Activated CD8-positive, alpha-beta memory T cell treated with anti-CD3 and anti-CD28 coated beads, Interleukin-2, amount 50 U/mL, for 24 hours (primary cell): ENCODE data around the gene LMO7.

ENCODE experiments used
- DNase-seq: peaks from one replicate; pipeline ENCODE4 v3.0.0-alpha.2; 2020; ENCODE audit errors: extremely low read depth

Gene LMO7

DNA sequence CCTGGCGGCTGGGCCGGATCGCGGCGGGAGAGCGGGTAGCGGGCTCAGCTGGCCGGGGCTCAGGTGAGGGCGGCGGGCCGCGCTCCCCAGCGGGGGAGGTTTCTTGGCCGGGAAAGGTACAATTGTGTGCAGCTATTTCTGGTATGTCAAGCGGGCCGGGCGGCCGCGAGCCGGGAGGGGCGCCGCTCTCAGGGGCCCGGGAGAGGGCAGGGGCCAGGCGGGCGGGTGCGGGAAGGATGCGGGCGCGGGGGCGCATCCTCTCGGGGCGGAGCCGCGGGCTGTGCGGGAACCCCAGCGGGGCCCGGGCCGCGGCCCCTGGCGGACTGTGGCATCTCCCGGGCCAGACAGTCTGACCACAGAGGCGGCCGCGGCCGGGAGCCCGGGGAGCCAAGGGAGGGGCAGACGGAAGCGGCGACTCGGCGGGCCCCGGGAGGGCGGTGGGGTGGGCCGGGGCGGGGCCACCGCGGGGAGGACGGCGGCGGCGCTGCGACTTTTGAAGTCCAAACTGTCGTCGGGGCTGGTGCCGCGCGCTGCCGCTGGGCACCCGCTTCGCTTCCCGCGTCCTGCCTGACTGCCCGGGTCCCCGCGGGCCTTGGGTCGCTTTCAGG lies at the start of gene LMO7:
LMO7 (plus strand) TSS at position 503 of the 608 bp plus-strand sequence. CDS start 328 bp downstream, outside the sequence.
- DNase-seq, result no peak

DNA sequence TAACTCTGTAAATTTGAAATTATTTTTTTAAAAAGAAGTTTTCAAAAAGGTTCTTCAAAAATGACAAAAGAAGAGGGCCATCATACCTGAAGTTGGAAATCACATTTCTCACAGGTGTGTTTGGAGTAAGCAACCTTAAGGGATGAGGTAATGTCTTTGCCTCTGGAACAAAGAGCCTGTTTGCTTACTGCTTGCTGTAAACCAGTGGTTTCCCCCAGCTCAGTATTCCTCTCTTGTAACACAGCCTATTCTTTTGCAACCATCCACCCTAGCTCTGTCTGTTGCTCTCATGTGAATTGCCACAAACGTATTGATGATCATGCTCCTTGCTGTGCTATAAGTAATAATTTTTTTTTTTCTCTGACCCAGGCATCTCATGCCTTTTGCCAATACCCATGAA lies 48.5 kb upstream of the LMO7 start:
- no peak for DNase-seq

DNA sequence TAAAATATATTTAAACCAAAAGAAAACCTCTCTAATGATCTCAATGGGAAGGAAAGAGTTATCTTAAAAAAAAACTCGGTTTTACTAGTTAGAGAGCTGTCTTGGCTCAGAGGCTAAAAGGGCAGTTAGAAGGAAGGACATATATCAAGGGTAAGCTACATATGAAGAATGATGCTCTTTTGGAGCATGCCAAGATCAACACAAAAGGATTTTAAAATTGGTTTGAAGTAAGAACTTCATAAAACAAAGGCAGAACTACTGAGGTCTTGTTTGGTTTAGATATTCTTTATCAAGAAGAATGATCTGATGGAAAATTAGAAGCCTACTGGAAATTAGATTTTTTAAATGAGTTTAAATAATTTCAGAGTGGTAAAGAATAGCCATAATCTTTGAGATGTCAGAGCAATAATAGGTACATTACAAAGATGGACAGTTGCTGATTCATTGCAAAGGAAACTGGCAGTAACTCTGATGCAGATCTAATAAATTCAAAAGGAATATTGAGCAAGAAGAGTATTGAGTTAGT lies 39.4 kb upstream of the LMO7 start:
- no peak for DNase-seq

DNA sequence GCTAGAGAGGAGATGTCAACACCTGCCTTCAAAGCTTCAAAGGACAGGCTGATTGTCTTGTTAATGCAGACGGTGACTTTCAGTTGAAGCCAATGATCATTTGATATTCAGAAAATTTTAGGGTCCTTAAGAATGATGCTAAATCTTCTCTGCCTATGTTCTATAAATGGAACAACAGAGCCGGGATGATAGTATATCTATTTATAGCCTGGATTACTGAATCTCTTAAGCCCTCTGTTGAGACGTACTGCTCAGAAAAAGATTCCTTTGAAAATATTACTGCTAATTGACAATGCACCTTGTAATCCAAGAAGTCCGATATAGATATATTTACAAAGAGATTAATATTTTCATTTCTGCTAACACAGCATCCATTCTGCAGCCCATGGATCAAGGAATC lies 35.8 kb upstream of the LMO7 start:
- no peak for DNase-seq

DNA sequence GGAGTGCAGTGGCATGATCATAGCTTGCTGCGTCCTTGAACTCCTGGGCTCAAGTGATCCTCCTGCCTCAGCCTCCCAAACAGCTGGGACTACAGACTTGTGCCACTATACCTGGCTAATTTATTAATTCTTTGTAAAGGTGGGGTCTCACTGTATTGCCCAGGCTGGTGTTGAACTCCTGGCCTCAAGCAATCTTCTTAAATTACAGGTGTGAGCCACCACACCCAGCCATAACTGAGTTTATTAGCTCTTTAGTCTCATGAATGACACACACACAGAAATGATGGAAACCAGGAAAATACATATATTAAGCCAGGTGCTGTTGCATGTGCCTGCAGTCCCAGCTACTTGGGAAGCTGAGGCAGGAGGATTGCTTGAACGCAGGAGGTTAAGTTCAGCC lies 33.1 kb upstream of the LMO7 start:
- DNase-seq, result no peak

DNA sequence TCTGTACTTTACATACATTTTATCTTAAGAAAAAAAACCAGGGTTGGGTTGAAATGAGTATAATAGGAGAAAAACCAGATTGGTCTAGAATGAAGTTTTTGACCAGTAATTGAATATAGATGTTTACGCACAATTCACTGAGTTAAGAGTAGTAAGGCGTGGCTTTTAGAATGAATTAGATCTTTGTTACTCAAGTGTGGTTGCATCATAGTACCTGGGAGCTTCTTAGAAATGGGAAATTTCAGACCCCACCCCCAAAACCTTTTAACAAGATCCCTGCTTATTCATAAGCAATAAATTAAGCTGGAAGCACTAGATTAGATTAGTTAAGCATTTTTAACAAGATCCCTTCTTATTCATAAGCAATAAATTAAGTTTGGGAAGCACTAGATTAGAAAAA lies 28.7 kb upstream of the LMO7 start:
- no peak for DNase-seq

DNA sequence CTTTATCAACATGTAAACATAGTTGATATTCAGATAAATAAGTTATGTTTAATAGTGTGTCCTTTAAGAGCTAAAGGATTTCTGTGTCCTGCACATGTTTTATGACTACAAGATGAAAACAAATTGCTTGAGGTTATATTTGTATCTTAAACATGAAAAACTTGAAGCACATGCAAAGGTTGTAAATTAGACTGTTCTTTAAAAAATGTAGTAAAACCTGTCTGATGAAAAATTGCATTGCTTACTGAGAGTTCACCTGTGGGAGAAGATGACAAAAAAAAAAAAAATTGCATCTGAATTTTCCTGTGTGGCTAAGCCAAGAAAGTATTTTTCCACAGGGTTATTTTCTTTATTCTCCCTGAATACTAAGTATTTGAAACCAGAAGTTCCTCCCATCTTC lies 25.7 kb upstream of the LMO7 start:
- no peak for DNase-seq

DNA sequence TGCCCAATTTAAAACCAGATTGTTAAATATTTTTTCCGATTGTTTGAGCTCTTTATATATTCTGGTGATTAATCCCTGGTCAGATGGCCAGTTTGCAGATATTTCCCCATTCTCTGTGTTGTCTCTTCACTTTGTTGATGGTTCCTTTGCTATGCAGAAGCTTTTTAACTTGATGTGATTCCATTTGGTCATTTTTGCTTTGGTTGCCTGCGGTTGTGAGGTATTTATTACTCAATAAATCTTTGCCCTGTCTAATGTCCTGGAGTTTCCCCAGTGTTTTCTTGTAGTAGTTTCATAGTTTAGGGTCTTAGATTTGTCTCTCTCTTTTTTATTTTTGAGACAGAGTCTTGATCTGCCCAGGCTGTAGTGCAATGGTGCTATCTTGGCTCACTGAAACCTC lies 23.8 kb upstream of the LMO7 start:
- no peak for DNase-seq

DNA sequence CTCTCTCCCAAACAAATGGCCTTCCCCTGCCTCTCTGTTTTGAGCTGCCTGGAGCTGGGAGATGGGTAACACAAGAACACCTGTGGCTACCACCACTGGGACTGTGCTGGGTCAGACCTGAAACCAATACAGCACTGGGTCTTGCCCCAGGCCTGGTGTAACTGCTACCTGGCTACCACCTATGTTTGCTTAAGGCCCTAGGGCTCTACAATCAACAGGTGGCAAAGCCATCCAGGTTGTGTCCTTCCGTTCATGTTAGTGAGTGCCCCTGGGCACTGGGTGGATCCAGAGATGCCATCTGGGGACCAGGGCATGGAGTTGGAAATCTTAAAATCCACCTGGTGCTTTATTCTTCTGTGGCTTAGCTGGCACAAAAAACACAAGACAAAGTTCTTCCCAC lies 18.9 kb upstream of the LMO7 start:
- no peak for DNase-seq

DNA sequence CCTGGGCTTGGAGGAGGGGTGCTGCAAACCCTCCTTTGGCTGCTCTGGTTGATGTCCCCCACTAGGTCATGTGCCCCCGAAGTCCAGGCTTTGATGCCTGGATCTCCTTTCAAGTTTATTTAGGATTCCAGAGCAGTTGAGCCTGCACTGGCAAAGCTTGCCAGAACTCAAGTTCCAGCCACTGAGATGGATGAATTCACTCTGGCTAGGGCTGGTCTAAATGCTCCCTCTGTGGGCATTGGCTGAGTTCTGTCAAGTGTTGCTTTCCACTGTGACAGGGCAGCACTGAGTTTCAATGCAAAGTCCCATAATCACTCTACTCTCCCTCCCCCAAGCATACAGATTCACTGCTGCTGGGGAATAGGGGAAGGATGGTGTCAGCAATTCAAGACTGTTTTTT lies 17.8 kb upstream of the LMO7 start:
- DNase-seq, result no peak

DNA sequence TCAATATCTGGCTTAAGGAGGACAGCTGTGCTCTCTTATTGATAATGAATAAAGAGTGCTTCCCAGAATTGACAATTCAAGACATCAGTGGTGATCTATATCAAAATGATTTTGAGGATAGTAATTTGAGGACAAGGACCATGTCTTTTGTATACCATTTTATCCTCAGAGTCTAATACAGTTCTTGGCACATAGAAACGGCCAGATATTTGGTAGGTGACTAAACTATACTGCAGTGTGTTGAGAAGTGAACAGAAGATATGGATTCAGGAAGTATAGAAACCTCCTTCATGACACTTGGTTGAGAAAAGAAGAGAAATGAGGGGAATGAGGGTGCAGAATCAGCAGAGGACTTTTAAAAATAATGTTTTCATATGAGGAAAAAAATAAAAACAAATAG lies 16.1 kb upstream of the LMO7 start:
- no peak for DNase-seq

DNA sequence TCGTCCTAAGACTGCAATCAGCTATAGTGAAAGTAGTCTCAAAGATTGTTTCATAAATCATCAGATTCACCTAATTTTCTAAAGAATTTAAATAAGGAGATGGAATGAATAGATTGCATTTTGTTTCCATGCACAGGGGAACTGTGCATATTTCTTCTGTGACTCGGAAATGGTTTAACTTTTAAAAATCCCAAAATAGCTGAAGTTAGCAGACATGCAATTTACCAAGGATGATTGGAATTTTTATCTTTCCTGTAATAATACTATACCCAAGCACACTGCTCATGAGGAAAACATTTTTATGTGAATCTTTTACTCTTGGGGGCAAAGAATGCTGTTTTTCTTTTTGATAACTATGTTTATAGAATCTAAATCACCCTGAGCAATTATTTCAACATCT lies 15.0 kb upstream of the LMO7 start:
- DNase-seq, result no peak

DNA sequence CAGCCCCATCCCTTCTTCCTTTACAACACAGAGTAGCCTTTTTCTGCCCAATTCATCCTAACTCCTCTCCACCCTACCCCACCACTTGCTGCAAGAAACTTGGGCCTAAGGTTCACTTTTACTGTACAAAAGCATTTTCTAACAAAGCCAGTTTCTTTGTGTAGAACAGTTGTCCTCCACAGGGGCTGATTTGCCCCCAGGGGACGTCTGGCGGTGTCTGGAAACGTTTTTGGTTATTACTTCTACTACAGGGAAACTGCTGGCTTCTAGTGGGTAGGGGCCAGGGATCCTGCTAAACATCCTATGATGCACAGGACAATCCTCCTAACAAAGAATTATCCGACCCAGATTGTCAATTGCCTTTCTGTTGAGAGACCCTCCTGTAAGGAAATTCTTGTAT lies 7.3 kb upstream of the LMO7 start:
- DNase-seq, result no peak

DNA sequence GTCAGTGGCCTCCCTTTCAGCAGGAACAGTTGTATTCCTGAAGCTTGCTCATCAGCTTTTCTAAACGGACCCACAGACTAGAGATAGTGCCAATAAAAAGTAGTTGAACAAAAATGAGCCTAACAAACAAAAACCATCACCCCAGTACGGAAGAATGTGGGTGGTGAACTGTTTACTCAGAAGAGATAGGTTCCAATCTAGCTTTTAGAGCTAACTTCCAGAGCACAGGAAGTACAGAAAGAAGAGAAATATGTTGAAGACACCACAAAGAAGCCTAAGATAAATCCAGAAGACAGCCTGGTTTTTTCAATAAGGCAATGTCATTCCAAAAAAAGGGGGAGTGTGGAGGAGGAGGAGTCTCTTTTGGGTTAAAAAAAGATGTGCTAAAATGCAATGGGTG lies 2.8 kb upstream of the LMO7 start:
- DNase-seq, result no peak

DNA sequence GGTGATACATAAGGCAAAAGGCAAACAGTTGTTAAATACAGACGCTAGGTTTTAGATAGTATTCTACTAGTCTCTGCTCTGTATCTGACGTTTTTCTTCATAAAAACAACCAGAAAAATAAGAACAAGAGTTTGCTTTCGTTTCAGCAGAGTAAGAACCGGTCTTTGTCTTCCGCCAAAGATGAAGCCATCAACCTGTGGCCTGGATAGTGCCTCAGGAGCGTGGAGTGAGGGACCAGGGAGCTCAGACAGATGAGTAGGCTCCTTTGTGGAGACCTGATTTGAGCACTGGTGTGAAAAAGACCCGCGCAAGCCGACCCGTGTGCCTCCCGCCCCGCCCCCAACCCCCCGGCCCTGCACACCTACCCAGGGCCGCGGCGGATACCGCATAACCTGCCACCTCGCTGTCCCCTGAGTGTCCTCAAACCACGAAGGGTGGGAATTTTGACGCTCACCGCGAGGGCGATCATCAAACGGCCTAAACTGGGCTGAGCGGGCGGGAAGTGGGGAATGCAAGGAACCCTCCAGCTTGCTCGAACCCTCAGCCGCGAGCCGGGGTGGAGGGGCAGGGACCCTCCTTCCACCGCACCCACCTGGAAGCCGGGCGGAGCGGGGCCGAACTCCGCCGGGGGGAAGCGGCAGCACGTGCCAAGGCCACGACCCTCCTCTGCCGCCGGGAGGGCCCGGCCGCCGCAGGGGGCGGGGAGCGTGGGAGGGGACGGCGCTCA lies 866 bp upstream of the LMO7 start:
- no peak for DNase-seq

DNA sequence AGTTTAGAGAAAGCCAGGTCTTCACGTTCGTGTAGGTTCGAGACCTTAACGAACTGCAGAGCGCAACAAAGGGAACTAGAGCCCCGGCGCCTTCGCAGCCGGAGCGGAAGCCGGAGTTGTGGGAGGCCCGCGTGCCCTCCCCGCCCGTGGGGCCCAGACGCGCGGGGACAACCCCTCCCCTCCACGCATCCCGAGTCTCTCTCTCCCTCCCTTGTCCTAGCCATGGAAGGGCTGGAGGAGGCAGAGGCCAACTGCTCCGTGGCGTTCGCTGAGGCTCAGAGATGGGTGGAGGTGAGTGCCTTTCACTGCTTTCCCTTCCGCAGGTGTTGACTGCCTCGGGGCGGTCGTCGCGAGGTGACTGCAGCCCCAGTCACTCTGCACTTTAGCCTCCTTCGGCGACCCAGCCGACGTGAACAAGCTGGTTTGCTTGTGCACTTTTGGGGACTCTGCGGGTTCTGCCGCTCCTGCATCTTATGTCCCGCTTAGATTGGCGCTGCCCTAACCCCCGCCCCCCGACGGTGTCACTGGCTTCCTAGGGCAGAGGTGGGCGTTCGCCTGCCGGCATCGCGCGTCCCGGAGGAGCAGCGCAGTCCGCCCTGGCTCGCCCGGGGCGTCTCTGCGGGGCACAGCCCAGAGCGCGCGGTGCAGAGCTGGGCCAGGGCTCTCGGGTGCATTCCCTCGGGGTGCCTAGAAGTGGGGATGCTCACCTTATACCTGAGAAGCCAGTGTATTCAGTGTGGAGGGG lies 478 bp downstream of the LMO7 start:
- no peak for DNase-seq

DNA sequence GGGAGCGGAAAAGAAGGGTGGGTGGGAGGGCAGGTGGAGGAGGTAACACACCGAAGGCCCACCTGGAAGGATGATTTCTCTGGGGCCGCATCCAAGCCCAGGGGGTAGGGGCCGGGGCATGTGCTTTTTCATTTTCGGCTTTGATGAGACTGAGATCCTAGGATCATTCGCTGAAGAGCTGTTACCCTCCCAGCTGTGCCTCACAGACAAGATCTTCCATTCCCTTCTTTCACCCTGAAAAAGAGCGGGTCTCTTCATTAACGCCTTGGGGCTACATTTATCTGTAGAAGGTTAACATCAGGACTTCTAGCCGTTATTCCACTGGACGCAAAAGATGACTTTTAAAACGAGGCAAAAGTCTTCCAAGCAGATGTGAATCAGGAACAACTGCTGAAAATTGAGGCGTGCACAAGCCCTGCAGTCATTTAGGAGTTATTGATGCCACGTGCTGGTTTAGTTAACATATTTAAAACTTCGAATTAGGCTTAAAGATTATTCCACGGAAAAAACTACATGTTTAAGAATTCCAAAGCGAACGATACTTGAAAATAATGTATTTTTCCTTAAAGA lies 1.1 kb downstream of the LMO7 start:
- DNase-seq, result no peak

DNA sequence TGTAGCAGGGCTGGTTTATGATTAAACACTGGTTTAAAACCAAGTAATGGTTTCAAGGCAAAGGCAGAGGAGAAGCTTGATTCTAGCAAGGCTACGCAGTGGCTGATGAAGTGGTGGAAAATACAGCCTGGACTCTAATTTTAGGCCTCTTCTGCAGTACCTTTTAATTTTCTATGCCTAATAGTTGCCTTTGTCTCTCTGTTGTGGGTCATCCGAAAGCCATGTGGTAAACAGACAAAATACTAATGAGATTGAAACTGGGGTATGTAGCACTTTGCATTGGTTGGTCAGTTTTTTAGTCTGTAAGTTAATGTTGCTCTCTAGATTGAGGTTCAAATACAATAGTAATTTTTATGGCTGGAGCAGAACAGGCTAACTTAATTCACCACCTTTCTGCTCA lies 3.3 kb downstream of the LMO7 start:
- DNase-seq, result no peak

DNA sequence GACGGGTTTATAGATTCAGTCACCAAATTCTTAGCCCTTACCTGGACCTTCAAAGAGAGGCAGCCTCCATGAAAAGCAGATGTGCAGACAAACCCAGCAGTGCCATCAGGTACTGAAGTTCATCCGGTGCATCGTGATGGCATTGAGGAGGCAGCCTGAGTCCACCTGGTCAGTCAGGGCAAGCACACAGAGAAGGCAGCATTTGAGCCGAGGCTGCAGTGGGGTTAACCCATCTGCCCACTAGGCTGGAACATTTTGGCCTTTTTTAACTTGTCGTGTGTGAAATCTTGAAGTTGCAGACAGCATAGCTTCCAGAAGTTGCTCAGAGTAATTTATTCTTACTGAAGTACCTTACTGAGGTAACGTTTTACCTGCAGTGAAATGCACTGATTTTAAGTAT lies 4.9 kb downstream of the LMO7 start:
- DNase-seq, result no peak

DNA sequence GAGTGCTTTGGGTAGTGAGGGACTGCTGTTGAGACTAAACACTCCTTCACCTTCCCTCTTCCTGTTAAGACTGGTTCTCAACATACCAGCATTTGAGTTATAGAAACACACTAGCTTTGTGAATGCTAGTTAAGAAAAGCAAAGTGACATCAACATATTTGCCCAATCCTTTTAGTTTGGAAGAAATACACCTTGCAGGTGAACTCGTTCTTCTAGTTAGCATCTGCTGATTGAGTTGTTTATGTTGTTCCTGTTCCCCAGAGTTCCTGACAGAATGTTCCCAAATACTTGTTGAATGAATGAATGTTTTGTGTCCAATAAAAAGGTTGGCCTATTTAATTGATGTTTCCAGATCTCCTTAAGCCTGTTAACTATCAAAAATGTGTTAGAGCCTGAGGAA lies 7.1 kb downstream of the LMO7 start:
- DNase-seq, result no peak

DNA sequence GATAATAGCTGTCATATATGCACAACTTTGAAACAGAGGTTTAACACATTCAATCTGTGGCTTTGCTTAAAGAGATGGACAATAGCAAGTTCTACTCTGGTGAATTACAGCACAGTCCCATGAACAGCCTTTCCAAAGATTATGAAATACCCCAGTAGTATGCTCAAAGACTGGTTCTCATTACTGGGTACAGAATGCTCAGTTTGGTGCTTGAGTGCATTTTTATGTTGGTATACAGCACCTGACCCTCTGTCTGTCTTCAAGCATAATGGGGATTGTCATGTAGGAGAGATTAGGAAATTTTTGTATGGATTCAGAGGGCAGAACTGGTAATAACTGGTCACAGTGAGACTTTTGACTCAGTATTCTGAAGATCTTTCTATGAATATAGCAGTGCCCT lies 7.6 kb downstream of the LMO7 start:
- DNase-seq, result no peak

DNA sequence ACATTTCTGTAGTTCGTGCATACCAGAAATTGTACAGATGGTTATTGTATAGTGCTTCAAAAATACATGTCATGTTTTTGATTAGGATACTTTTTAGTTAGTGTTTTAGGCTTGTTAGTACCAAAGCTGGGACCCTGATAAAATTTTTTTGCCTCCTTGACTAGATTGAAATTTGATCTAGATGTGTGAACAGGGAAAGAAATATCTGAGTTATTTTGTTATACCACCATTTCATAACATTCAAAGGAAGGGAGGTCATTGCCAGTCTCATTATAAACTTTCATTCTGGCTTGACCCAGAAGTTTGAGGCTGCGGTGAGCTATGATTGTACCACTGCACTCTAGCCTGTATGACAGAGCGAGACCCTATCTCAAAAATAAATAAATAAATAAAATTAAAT lies 9.0 kb downstream of the LMO7 start:
- DNase-seq, result no peak
